Measurements from ENCODE around the gene SPTLC1.
A peak's percentile ranks its signal among the peaks of the same experiment; 100 is the strongest.
"Not testable (repeated sequence)": the region's sequence is repeated elsewhere in the genome, so short reads cannot be mapped to it uniquely, and the experiment has no call there.

SPTLC1 gene

DNA sequence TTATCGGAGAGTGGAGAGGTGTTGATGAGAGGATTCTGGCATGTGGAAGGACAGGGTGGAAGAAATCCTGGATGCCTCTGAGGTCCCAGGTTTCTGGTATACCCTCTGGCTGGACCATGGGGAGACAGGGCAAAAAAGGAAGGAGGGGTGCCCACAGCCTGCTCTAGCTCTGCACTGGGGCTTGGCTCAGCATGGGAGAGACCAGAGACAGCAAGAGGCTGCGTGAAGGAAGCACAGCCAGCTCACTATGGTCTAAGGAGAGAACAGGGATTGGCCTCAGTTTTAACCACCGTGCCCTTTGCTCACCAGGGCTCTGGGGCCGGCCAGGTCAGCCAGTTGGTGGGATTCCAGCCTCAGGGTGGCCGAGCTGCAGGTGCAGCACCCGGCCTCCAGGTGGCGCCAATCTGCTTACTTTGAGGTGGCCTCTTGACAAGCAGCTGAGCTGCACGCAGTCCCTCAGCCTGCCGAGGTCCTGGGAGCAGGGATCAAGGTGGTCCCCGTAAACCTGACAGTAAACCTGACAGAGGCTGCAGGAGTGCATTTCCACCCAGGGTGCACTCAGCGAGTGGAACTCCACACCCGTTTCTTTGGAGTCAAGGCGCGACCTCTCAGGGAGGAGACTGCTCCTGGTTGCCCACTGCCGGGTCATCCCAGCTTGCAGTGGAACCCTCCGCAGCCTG lies 25.0 kb upstream of the SPTLC1 start:
- DNase-seq (ENCODE audit: insufficient read length, low spot score) = peak; percentile 59
- no peak for FAIRE-seq
- TF ChIP-seq CTCF (IDR thresholded peaks at IDR 0.05; ENCODE audit: insufficient read depth, missing control alignments) = peak; percentile 76

DNA sequence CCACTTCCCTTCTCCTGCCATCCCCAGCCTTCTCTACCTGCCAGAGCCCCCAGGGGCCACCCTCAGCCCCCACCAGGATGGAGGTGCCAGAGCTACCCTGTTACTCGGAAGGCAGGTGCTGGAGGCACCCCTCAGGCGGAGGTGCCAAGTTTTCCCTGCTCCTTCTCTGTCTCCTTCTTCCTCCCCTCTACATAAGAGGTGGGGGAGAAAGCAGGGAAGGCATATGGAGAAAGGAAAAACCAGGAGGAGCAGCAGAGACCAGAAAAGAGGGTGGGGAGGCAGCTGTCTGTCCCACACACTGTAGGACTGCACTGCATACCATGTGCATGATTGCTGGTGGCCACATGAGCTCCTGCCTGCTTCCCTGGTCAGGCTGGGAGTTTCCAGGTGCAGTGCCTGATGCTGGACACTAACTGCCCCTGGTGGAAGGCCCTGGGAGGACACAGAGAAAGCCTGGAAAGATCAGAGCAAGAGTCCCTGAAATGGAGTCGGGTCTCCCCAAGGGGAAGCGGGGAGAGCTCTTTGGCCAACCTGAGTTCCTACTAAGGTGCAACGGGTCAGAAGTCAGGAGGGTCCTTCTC lies 23.8 kb upstream of the SPTLC1 start:
- not testable (repeated sequence) for DNase-seq (ENCODE audit: insufficient read length, low spot score); FAIRE-seq

DNA sequence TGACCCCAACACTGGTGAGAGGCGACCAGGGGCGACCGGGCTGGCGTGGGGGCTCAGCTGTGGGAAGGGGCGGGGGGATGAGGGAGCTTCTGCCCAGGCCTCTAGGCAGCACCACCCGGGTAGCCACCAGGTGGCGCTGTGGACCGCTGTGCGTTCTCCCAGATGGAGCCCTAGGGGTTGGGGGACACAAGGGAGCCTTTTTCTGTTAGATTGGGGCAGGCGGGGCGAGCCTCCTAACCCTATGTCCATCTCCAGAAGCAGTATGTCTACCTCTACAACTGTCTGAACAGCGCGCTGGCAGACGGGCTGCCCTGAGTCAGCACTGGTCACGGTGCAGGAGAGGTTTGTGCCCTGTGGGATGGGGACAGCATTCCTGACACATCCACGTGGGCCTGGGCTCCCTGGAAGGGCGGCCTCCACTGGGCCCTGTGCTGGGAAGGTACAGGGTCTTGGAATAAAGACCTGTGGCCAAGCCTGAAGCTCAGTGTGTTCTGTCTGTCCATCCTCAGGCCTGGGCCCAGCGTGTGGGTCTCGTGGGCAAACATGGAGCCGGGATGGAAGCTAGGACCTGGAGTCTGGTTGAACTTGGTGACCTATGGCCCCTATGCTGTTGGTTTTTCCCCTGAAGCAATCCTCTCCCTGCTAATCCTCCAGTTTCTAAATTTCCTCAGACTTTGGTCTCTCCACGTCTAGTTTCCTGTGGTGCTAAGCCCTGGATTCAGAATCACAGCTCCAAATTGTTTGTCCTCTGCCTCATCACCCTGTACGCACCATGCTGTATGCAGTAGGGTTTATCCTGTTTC lies 23.1 kb upstream of the SPTLC1 start:
- DNase-seq (ENCODE audit: insufficient read length, low spot score) (peak; percentile 55), FAIRE-seq (no peak)
- peak; percentile 49 for TF ChIP-seq CTCF (IDR thresholded peaks at IDR 0.05; ENCODE audit: insufficient read depth, missing control alignments)

GRCh38 chr9:92136184-92136858 lies 21.1 kb upstream of the SPTLC1 start:
- no peak for TF ChIP-seq CTCF (IDR thresholded peaks at IDR 0.05; ENCODE audit: insufficient read depth, missing control alignments)
- no peak for DNase-seq (ENCODE audit: insufficient read length, low spot score)
- FAIRE-seq = no peak

DNA sequence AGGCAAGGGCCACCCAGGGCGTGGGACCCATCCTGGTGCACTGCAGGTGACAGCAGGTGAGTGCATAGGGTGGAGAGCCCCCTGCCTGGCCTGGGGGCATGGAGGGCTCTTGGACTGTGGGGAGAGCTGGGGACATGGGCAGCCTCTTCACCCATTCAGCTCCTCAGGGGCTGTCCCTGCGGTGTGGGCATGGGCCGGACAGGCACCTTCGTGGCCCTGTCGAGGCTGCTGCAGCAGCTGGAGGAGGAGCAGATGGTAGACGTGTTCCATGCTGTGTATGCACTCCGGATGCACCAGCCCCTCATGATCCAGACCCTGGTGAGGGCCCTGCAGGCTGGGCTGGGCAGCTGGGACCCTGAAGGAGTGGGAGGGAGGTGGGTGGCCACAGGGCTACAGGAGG lies 20.4 kb upstream of the SPTLC1 start:
- FAIRE-seq = no peak
- no peak for DNase-seq (ENCODE audit: insufficient read length, low spot score)
- TF ChIP-seq CTCF (IDR thresholded peaks at IDR 0.05; ENCODE audit: insufficient read depth, missing control alignments) = no peak

DNA sequence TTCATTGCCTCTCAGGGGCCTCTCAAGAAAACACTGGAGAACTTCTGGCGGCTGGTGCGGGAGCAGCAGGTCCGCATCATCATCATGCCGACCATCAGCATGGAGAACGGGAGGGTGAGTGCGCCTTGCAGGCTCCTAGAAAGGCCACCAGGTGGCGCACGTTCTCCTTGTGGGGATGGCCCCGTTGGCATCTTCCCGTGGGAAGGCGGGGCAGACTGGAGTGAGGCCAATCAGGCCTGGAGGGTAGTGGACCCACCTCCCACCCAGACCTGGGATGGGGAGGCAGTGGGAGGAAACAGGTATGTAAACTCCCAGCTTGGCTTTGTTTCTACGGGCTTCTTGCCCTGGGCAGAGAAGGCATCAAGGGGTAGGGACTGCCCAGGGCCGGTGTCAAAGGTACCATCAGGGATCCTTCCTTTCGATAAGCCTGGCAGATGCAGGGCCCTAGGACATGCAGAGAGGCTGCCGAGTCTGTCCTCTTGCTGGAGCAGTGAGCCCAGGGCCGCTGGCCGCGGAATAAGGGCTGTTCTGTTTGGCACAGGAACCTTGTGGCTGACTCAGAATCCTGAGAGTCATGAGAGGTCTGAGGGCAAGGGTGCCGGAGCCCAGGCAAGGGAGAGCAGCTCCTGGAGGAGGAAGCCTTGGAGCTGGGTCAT lies 18.9 kb upstream of the SPTLC1 start:
- peak; percentile 82 for TF ChIP-seq CTCF (IDR thresholded peaks at IDR 0.05; ENCODE audit: insufficient read depth, missing control alignments)
- peak; percentile 85 for DNase-seq (ENCODE audit: insufficient read length, low spot score)
- FAIRE-seq = no peak

- FAIRE-seq; DNase-seq (ENCODE audit: insufficient read length, low spot score): not testable (repeated sequence)
Observed at GRCh38 chr9:92132913-92133312, 17.7 kb upstream of the SPTLC1 start.

All from D721Med (cell line).